ENCODE data around the gene MRFAP1L1.

Gene MRFAP1L1

DNA sequence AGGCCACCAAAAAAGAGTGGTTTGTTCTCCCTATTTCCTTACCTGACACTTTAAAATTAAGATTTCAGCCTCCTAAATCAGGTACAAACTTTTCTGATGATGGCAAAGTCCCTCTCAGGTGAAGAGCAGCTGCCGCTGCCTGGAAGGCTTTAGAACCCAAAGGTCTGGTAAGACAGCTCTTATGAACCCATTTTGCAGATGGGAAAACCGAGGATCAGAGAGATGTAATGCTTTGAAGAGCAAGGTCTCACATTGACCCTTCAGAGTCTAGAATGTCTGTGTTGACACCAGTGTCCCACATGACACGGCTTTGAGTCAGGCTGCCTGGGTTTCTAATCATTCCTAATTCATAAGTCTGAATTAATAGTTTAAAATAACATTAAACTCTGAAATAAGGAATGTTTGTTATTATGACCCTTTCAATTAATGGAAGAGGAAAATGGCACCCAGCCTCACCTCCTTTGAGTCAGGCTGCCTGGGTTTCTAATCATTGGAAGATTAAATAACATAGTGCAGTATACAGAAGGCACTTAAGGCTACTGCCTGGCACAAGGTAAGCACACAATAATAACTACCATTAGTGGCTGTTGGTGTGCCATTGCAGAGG is 44.9 kb upstream of the MRFAP1L1 start:
- no peak overlapping the region for H3K27ac ChIP-seq (ENCODE audit: low read depth, low read length)
- H3K4me1 ChIP-seq (ENCODE audit: control insufficient read depth, low read length), result no peaks in the 10 kb centered on the region
- no peaks in the 10 kb centered on the region for H3K79me2 ChIP-seq (ENCODE audit: control insufficient read depth, low read length)
- H3K36me3 ChIP-seq (ENCODE audit: control insufficient read depth, low read length), result no peaks in the 10 kb centered on the region
- no peaks in the 10 kb centered on the region for H3K9me2 ChIP-seq (replicated peaks; ENCODE audit: control insufficient read depth, low read length)
- no peaks in the 10 kb centered on the region for H3K9me3 ChIP-seq (ENCODE audit: control insufficient read depth, insufficient read depth, low read length)
- H3K4me3 ChIP-seq (ENCODE audit: low read length), result no peak overlapping the region
- no peak overlapping the region for H3K4me2 ChIP-seq (ENCODE audit: low read length)
- no peaks in the 10 kb centered on the region for H3F3A ChIP-seq (ENCODE audit: control insufficient read depth, insufficient read depth)
- H4K20me1 ChIP-seq (ENCODE audit: control insufficient read depth, insufficient read depth, low read depth, low read length), result no peaks in the 10 kb centered on the region
- no peak for TF ChIP-seq CTCF (IDR thresholded peaks at IDR 0.05; ENCODE audit: low read depth, low read length, poor library complexity, severe bottlenecking)
- H3K27me3 ChIP-seq (ENCODE audit: control insufficient read depth, low read length), result no peaks in the 10 kb centered on the region

DNA sequence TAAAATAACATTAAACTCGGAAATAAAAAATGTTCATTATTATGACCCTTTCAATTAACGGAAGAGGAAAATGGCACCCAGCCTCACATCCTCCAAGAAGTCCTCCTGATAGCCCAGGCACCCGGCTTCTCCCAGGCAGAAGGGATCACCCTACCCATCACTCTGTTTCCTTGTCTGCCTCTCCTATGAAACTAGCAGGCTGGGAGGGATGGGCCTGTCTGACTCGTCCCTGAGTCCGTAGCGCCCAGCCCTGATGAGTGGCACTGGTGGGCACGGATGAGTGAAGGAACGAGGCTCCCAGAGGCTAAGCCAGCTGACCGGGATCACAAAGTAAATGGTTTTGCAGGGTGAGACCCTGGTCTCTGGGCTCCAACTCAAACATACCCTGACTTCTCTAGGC is 44.2 kb upstream of the MRFAP1L1 start:
- TF ChIP-seq EZH2phosphoT487 (IDR thresholded peaks at IDR 0.05; ENCODE audit: borderline replicate concordance, low read length) (no peak), CTCF (IDR thresholded peaks at IDR 0.05; ENCODE audit: low read depth, low read length, poor library complexity, severe bottlenecking) (no peak)
- Histone ChIP-seq H3K79me2 (ENCODE audit: control insufficient read depth, low read length) (no peaks in the 10 kb centered on the region), H3K27me3 (ENCODE audit: control insufficient read depth, low read length) (no peaks in the 10 kb centered on the region), H3K4me2 (ENCODE audit: low read length) (no peak overlapping the region), H3K4me3 (ENCODE audit: low read length) (no peak overlapping the region), H3K9me2 (replicated peaks; ENCODE audit: control insufficient read depth, low read length) (no peaks in the 10 kb centered on the region), H3K36me3 (ENCODE audit: control insufficient read depth, low read length) (no peaks in the 10 kb centered on the region), H3K9me3 (ENCODE audit: control insufficient read depth, insufficient read depth, low read length) (no peaks in the 10 kb centered on the region), H3K4me1 (ENCODE audit: control insufficient read depth, low read length) (no peaks in the 10 kb centered on the region), H4K20me1 (ENCODE audit: control insufficient read depth, insufficient read depth, low read depth, low read length) (no peaks in the 10 kb centered on the region), H3K27ac (ENCODE audit: low read depth, low read length) (no peak overlapping the region), H3F3A (ENCODE audit: control insufficient read depth, insufficient read depth) (no peaks in the 10 kb centered on the region)

DNA sequence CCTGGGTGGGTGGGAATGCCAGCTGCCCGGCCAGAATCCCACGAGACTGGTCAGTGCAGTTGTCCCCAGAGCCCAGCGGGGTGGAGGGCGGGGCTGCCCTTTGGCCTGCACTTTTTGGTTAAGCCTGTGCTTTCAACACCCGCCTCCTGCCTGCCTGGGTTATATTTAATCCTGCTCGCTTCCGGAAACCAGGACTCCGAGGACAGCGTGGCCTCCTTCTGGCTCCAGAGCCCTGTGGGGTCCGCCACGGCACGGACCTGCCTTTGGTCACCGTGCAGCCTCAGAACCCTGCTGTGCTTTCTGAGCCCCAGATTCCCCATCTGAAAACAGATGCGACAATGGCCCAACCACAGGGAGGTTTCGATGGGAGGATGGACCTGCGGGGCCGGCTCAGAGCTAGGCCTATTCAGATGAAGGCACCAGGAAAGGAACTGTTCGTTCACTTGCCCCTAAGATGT is 43.5 kb upstream of the MRFAP1L1 start:
- H3K4me2 ChIP-seq (ENCODE audit: low read length), result no peak overlapping the region

DNA sequence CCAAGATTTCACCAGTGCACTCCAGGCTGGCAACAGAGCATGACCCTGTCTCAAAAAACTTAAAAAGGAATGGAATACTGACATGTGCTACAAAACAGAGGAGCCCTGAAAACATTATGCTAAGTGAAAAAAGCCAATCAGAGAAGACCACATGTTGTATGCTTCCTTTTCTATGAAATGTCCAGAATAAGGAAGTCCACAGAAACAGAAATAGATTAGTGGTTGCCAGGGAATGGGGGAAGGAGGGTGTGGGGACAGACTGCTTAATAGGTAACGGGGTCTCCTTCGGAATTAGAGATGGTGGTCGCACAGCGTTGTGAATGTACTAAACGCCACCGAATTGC is 42.8 kb upstream of the MRFAP1L1 start:
- H3K4me2 ChIP-seq (ENCODE audit: low read length), result no peak overlapping the region
- H4K20me1 ChIP-seq (ENCODE audit: control insufficient read depth, insufficient read depth, low read depth, low read length), result no peaks in the 10 kb centered on the region
- H3K4me1 ChIP-seq (ENCODE audit: control insufficient read depth, low read length), result no peaks in the 10 kb centered on the region
- H3K27ac ChIP-seq (ENCODE audit: low read depth, low read length), result no peak overlapping the region
- no peak overlapping the region for H3K4me3 ChIP-seq (ENCODE audit: low read length)
- no peaks in the 10 kb centered on the region for H3F3A ChIP-seq (ENCODE audit: control insufficient read depth, insufficient read depth)
- H3K9me2 ChIP-seq (replicated peaks; ENCODE audit: control insufficient read depth, low read length), result no peaks in the 10 kb centered on the region
- no peaks in the 10 kb centered on the region for H3K27me3 ChIP-seq (ENCODE audit: control insufficient read depth, low read length)
- TF ChIP-seq EZH2phosphoT487 (IDR thresholded peaks at IDR 0.05; ENCODE audit: borderline replicate concordance, low read length) (no peak), CTCF (IDR thresholded peaks at IDR 0.05; ENCODE audit: low read depth, low read length, poor library complexity, severe bottlenecking) (no peak)
- no peaks in the 10 kb centered on the region for H3K79me2 ChIP-seq (ENCODE audit: control insufficient read depth, low read length)
- no peaks in the 10 kb centered on the region for H3K36me3 ChIP-seq (ENCODE audit: control insufficient read depth, low read length)
- H3K9me3 ChIP-seq (ENCODE audit: control insufficient read depth, insufficient read depth, low read length), result no peaks in the 10 kb centered on the region

More for the DNA sequence above, 43.5 kb upstream of the MRFAP1L1 start:
- H3K79me2 ChIP-seq (ENCODE audit: control insufficient read depth, low read length), result no peaks in the 10 kb centered on the region
- no peaks in the 10 kb centered on the region for H3K9me3 ChIP-seq (ENCODE audit: control insufficient read depth, insufficient read depth, low read length)
- no peaks in the 10 kb centered on the region for H3K36me3 ChIP-seq (ENCODE audit: control insufficient read depth, low read length)
- no peak overlapping the region for H3K4me3 ChIP-seq (ENCODE audit: low read length)
- no peak overlapping the region for H3K27ac ChIP-seq (ENCODE audit: low read depth, low read length)
- no peaks in the 10 kb centered on the region for H3K4me1 ChIP-seq (ENCODE audit: control insufficient read depth, low read length)
- TF ChIP-seq EZH2phosphoT487 (IDR thresholded peaks at IDR 0.05; ENCODE audit: borderline replicate concordance, low read length), result no peak
- H3F3A ChIP-seq (ENCODE audit: control insufficient read depth, insufficient read depth), result no peaks in the 10 kb centered on the region
- H4K20me1 ChIP-seq (ENCODE audit: control insufficient read depth, insufficient read depth, low read depth, low read length), result no peaks in the 10 kb centered on the region
- H3K27me3 ChIP-seq (ENCODE audit: control insufficient read depth, low read length), result no peaks in the 10 kb centered on the region
- no peaks in the 10 kb centered on the region for H3K9me2 ChIP-seq (replicated peaks; ENCODE audit: control insufficient read depth, low read length)

Data from DOHH2 (cell line).